ENCODE data around the gene PHYH.
"Not testable (repeated sequence)": the region's sequence is repeated elsewhere in the genome, so short reads cannot be mapped to it uniquely, and the experiment has no call there.

Gene PHYH

GRCh38 chr10:13334556-13334955 is 34.7 kb upstream of the PHYH start:
- POLR2A ChIA-PET (ENCODE audit: low non-redundant PET): no interaction called here
- CTCF ChIA-PET: no interaction called here
- no peak for DNase-seq (ENCODE audit: low spot score)
- TF ChIP-seq CTCF (conservative IDR thresholded peaks at IDR 0.05; ENCODE audit: low read depth): no peak
- H3K27ac ChIP-seq: no peak overlapping the region

- CTCF ChIA-PET: no interaction called here
- TF ChIP-seq CTCF (conservative IDR thresholded peaks at IDR 0.05; ENCODE audit: low read depth): no peak
- DNase-seq (ENCODE audit: low spot score): no peak
- POLR2A ChIA-PET (ENCODE audit: low non-redundant PET): no interaction called here
- no peak overlapping the region for H3K27ac ChIP-seq
Observed at GRCh38 chr10:13331646-13332045, 31.8 kb upstream of the PHYH start.

- DNase-seq (ENCODE audit: low spot score); POLR2A ChIA-PET (ENCODE audit: low non-redundant PET); CTCF ChIA-PET; H3K27ac ChIP-seq: not testable (repeated sequence)
Observed at GRCh38 chr10:13330980-13331379, 31.1 kb upstream of the PHYH start.

GRCh38 chr10:13329565-13329964 is 29.7 kb upstream of the PHYH start:
- CTCF ChIA-PET: interaction anchor here (1.1 kb wide), 1 partner anchor 10 kb away, joined by 3 read pairs; no protein-coding TSS in a partner anchor
- no peak for TF ChIP-seq CTCF (conservative IDR thresholded peaks at IDR 0.05; ENCODE audit: low read depth)
- no peak for DNase-seq (ENCODE audit: low spot score)
- no peak overlapping the region for H3K27ac ChIP-seq
- POLR2A ChIA-PET (ENCODE audit: low non-redundant PET): no interaction called here

- ChIA-PET CTCF (interaction anchor here (1.1 kb wide), 1 partner anchor 9 kb away, joined by 3 read pairs; no protein-coding TSS in a partner anchor), POLR2A (ENCODE audit: low non-redundant PET) (no interaction called here)
- DNase-seq (ENCODE audit: low spot score): no peak
- no peak overlapping the region for H3K27ac ChIP-seq
- TF ChIP-seq CTCF (conservative IDR thresholded peaks at IDR 0.05; ENCODE audit: low read depth): no peak
Observed at GRCh38 chr10:13328613-13329012, 28.7 kb upstream of the PHYH start.

GRCh38 chr10:13328126-13328525 is 28.3 kb upstream of the PHYH start:
- no peak for DNase-seq (ENCODE audit: low spot score)
- TF ChIP-seq CTCF (conservative IDR thresholded peaks at IDR 0.05; ENCODE audit: low read depth): no peak
- ChIA-PET POLR2A (ENCODE audit: low non-redundant PET) (no interaction called here), CTCF (interaction anchor here (0.6 kb wide), 1 partner anchor 48 kb away, joined by 5 read pairs; no protein-coding TSS in a partner anchor)
- no peak overlapping the region for H3K27ac ChIP-seq

GRCh38 chr10:13327534-13327933 is 27.7 kb upstream of the PHYH start:
- POLR2A ChIA-PET (ENCODE audit: low non-redundant PET): no interaction called here
- no peak overlapping the region for H3K27ac ChIP-seq
- no peak for DNase-seq (ENCODE audit: low spot score)
- CTCF ChIA-PET: interaction anchor here (0.6 kb wide), 1 partner anchor 47 kb away, joined by 5 read pairs; no protein-coding TSS in a partner anchor
- no peak for TF ChIP-seq CTCF (conservative IDR thresholded peaks at IDR 0.05; ENCODE audit: low read depth)

All from RWPE1 (cell line).